OCI-LY7 (cell line): ENCODE results near the gene MRTFB. TPM values are rescaled to one million over a fixed set of nuclear protein-coding genes. Genes with fewer than 3 reads are reported as not detected.
A peak's percentile ranks its signal among the peaks of the same experiment; 100 is the strongest.

Experiments
- BruUV-seq: library from RNA; stranded (reverse); fragments of 400-500 nt; replicated peaks from 2 replicates; lab custom pipeline; 2021; lab: Mats Ljungman, UMichigan
- CTCF ChIA-PET: fragments of 300-600 bp; sonication (Branson Sonifier 250); formaldehyde crosslinking; loops from one replicate; lab custom pipeline; 2022; ENCODE audit warnings: antibody characterized with exemption; ENCODE audit not compliant: unreplicated experiment; lab: Charles Lee
- POLR2A ChIA-PET: fragments of 300-600 bp; sonication (Branson Sonifier 250); formaldehyde crosslinking; loops from one replicate; lab custom pipeline; 2022; ENCODE audit warnings: antibody characterized with exemption; lab: Charles Lee
- DNase-seq: peaks from one replicate; pipeline ENCODE4 v3.0.0-alpha.2; 2015; ENCODE audit warnings: low spot score
- H2AFZ ChIP-seq: fragments of 200-600 bp; sonication (generic), shearing (Covaris generic); 2 replicates; pipeline ENCODE4 v1.6.1; 2014; ENCODE audit warnings: mild to moderate bottlenecking, antibody characterized with exemption, low read length, moderate library complexity
- H3K27ac ChIP-seq: fragments of 200-600 bp; sonication (generic); 2 replicates; pipeline ENCODE4 v1.5.1; 2014; ENCODE audit warnings: mixed run types, low read depth, mild to moderate bottlenecking, moderate library complexity, low read length, inconsistent platforms; ENCODE audit not compliant: poor library complexity, severe bottlenecking
- H3K36me3 ChIP-seq: fragments of 200-600 bp; sonication (generic); 2 replicates; pipeline ENCODE4 v1.6.1; 2014; ENCODE audit warnings: mild to moderate bottlenecking, antibody characterized with exemption, low read length, moderate library complexity, mixed read lengths; ENCODE audit not compliant: insufficient read depth
- H3K4me1 ChIP-seq: fragments of 200-600 bp; sonication (generic); 2 replicates; pipeline ENCODE4 v1.5.1; 2014; ENCODE audit warnings: mild to moderate bottlenecking, low read length; ENCODE audit not compliant: insufficient read depth, poor library complexity, severe bottlenecking
- H3K4me2 ChIP-seq: fragments of 200-600 bp; sonication (generic); 2 replicates; pipeline ENCODE4 v1.6.1; 2014; ENCODE audit warnings: mild to moderate bottlenecking, low read length
- H3K4me3 ChIP-seq: fragments of 200-600 bp; sonication (generic); 2 replicates; pipeline ENCODE4 v1.5.1; 2014; ENCODE audit warnings: mild to moderate bottlenecking, low read depth, low read length; ENCODE audit not compliant: poor library complexity, severe bottlenecking
- H3K79me2 ChIP-seq: fragments of 200-600 bp; sonication (generic); 2 replicates; pipeline ENCODE4 v1.6.1; 2016; ENCODE audit warnings: low read depth, mild to moderate bottlenecking, low read length, moderate library complexity, mixed read lengths; ENCODE audit not compliant: insufficient read depth
- H3K9me2 ChIP-seq: fragments of 200-600 bp; sonication (generic); 2 replicates; pipeline ENCODE4 v1.6.1; 2016; ENCODE audit warnings: mild to moderate bottlenecking, low read length, mixed read lengths; ENCODE audit not compliant: insufficient read depth
- H3K9me3 ChIP-seq: fragments of 200-600 bp; sonication (generic); 2 replicates; pipeline ENCODE4 v1.6.1; 2014; ENCODE audit warnings: mild to moderate bottlenecking, mixed run types, low read length, mixed read lengths
- H4K20me1 ChIP-seq: fragments of 200-600 bp; sonication (generic); 2 replicates; pipeline ENCODE4 v1.6.1; 2014; ENCODE audit warnings: mild to moderate bottlenecking, antibody characterized with exemption, low read length, moderate library complexity, mixed read lengths; ENCODE audit not compliant: insufficient read depth
- CTCF ChIP-seq: fragments of 200-600 bp; sonication (generic); conservative IDR thresholded peaks from 2 replicates; pipeline ENCODE4 v1.5.1; 2014; ENCODE audit warnings: mild to moderate bottlenecking, antibody characterized with exemption, low read length, moderate library complexity, mixed read lengths
- EZH2phosphoT487 ChIP-seq: fragments of 200-600 bp; sonication (generic); IDR thresholded peaks from 2 replicates; pipeline ENCODE4 v1.6.1; 2018; ENCODE audit warnings: low read depth, borderline replicate concordance, mild to moderate bottlenecking, mixed run types, antibody characterized with exemption, low read length, moderate library complexity, mixed read lengths
- intact Hi-C: fragments of 100-400 bp; cut with micrococcal nuclease; formaldehyde crosslinking; loops from one replicate; pipeline ENCODE4 v1.10.0; 2022; ENCODE audit not compliant: unreplicated experiment
- total RNA-seq, 2 experiments: library from RNA; depleted of rRNA in 1 of 2; stranded (reverse); fragments of >200 nt in 1 of 2; shearing (Covaris generic) in 1 of 2; gene quantifications; 2 replicates each; pipeline ENCODE4 v1.2.3, GENCODE V29; 2014 to 2022

Gene MRTFB
- total RNA-seq, 2 experiments from 2014 or later: 8.5 to 21.4 TPM

DNA sequence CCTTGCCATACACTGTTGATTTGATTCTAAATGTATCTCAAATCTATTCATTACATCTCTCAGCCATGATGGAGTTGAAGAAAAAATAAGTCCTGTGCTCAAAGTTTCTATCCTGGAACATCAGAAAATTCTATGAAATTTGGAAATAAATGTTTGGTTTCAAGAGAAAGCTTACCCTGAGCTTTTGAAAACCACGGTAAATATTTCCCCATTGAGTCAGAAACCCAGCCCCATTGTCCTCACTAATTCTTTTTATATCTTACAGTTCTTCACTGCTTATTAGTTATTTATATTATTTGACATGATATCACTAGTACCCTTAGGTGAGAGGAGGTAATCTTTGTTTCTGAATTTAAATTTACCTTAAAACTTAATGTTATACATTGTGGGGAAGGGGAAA, 128.5 kb downstream of the MRTFB start:
- intact Hi-C loops: loop anchor here (10.0 kb wide), 1 partner anchor 275 kb away; the partner anchor contains the start of gene ERCC4
- Histone ChIP-seq H3K4me2 (no peak overlapping the region), H4K20me1 (no peaks in the 10 kb centered on the region), H3K36me3 (no peaks in the 10 kb centered on the region), H3K9me3 (0 out of 2 replicates have a peak, but pooled peaks cover 10% of the 10 kb centered on the region), H3K4me1 (peaks cover 15% of the 10 kb centered on the region), H3K4me3 (no peak overlapping the region), H3K9me2 (no peaks in the 10 kb centered on the region), H3K27ac (no peak overlapping the region), H2AFZ (no peak overlapping the region), H3K79me2 (no peaks in the 10 kb centered on the region)
- no peak for TF ChIP-seq EZH2phosphoT487
- TF ChIP-seq CTCF: no peak
- ChIA-PET CTCF (no interaction called here), POLR2A (interaction anchor here (0.6 kb wide), 1 partner anchor 16 kb away, joined by 4 read pairs; no protein-coding TSS in a partner anchor)
- no peak for DNase-seq
- no TSS peak for BruUV-seq

GRCh38 chr16:14202095-14202494, 131.0 kb downstream of the MRTFB start:
- Histone ChIP-seq H3K79me2 (no peaks in the 10 kb centered on the region), H3K9me2 (no peaks in the 10 kb centered on the region), H2AFZ (no peak overlapping the region), H3K36me3 (no peaks in the 10 kb centered on the region), H3K4me1 (peaks cover 2% of the 10 kb centered on the region), H3K9me3 (0 out of 2 replicates have a peak, but pooled peaks cover 10% of the 10 kb centered on the region), H4K20me1 (no peaks in the 10 kb centered on the region), H3K4me2 (no peak overlapping the region), H3K4me3 (no peak overlapping the region), H3K27ac (no peak overlapping the region)
- DNase-seq: no peak
- BruUV-seq: no TSS peak
- ChIA-PET POLR2A (interaction anchor here (0.6 to 1.3 kb wide), 3 partner anchors 14 to 175 kb away, joined by 3 to 4 read pairs (median 3); no protein-coding TSS in a partner anchor), CTCF (no interaction called here)
- intact Hi-C loops: loop anchor here (10.0 kb wide), 1 partner anchor 277 kb away; the partner anchor contains the start of gene ERCC4
- TF ChIP-seq EZH2phosphoT487 (no peak), CTCF (no peak)

DNA sequence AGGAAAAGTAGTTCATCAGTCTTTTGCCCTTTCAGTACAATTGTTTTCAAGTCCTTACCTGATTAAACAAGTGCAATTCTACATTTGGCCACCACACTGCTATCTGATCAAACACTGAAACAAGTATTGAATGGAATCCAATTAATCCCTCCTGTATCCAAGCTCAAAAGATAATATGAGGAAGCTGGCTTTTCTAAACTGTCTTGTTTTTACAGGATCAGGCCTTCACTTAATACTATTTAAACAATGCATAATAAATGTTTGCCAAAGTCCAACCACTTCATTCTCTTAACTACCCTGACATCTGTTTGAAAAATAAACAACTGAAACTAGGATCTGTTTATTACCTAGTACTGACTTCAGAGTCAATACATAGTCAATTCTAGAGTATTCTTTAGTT, 131.6 kb downstream of the MRTFB start:
- Histone ChIP-seq H3K79me2 (no peaks in the 10 kb centered on the region), H3K9me2 (no peaks in the 10 kb centered on the region), H2AFZ (no peak overlapping the region), H3K4me2 (no peak overlapping the region), H3K27ac (no peak overlapping the region), H3K9me3 (0 out of 2 replicates have a peak, but pooled peaks cover 4% of the 10 kb centered on the region), H3K4me3 (no peak overlapping the region), H4K20me1 (no peaks in the 10 kb centered on the region), H3K36me3 (no peaks in the 10 kb centered on the region), H3K4me1 (no peaks in the 10 kb centered on the region)
- ChIA-PET CTCF (no interaction called here), POLR2A (interaction anchor here (0.7 kb wide), 1 partner anchor 1363 kb away, joined by 3 read pairs; no protein-coding TSS in a partner anchor)
- intact Hi-C loops: loop anchor here (10.0 kb wide), 1 partner anchor 278 kb away; the partner anchor contains the start of gene ERCC4
- no TSS peak for BruUV-seq
- TF ChIP-seq EZH2phosphoT487: no peak
- peak; percentile 60 for TF ChIP-seq CTCF
- DNase-seq: no peak
